ENCODE results near the gene CACNA1G.

DNA sequence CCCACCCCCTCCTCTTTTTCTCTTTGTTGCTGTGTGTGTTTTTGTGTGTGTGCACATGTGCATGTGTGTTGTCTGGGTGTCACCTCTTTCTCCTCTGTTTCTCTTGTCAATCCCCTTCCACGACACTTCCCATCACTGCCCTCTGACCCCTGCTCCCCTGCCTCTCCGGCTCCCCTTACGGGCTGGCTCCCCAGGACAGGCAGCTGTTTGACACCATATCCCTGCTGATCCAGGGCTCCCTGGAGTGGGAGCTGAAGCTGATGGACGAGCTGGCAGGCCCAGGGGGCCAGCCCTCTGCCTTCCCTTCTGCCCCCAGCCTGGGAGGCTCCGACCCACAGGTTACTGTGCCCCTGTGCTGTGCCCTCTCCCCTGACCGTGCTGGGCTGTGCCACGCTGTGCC is 59.0 kb downstream of the CACNA1G start:
- TF ChIP-seq, protein P1, sequence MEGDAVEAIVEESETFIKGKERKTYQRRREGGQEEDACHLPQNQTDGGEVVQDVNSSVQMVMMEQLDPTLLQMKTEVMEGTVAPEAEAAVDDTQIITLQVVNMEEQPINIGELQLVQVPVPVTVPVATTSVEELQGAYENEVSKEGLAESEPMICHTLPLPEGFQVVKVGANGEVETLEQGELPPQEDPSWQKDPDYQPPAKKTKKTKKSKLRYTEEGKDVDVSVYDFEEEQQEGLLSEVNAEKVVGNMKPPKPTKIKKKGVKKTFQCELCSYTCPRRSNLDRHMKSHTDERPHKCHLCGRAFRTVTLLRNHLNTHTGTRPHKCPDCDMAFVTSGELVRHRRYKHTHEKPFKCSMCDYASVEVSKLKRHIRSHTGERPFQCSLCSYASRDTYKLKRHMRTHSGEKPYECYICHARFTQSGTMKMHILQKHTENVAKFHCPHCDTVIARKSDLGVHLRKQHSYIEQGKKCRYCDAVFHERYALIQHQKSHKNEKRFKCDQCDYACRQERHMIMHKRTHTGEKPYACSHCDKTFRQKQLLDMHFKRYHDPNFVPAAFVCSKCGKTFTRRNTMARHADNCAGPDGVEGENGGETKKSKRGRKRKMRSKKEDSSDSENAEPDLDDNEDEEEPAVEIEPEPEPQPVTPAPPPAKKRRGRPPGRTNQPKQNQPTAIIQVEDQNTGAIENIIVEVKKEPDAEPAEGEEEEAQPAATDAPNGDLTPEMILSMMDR (IDR thresholded peaks at IDR 0.05), result no peak
- TF ChIP-seq POLR2A (IDR thresholded peaks at IDR 0.05), result no peak
- TF ChIP-seq POLR2AphosphoS5 (IDR thresholded peaks at IDR 0.05), result no peak

Data from breast epithelium (tissue), 3 donors.